GM19455 (cell line): ENCODE data around the gene KIF9.
"Not testable (repeated sequence)": the region's sequence is repeated elsewhere in the genome, so short reads cannot be mapped to it uniquely, and the experiment has no call there.

Source experiments
- ATAC-seq: cut with Tn5 transposase; IDR thresholded peaks from one replicate; pipeline ENCODE4 v1.9.1; 2021; ENCODE audit not compliant: unreplicated experiment

The KIF9 gene

GRCh38 chr3:47251689-47252088, 30.9 kb downstream of the KIF9 start:
- no peak for ATAC-seq

- ATAC-seq: not testable (repeated sequence)
Observed at GRCh38 chr3:47251085-47251484, 31.5 kb downstream of the KIF9 start.

- ATAC-seq: no peak
Observed at GRCh38 chr3:47250309-47251060, 32.1 kb downstream of the KIF9 start.

- ATAC-seq: no peak
Observed at GRCh38 chr3:47247131-47248064, 35.2 kb downstream of the KIF9 start.

- ATAC-seq: no peak
Observed at GRCh38 chr3:47245271-47245670, 37.3 kb downstream of the KIF9 start.

GRCh38 chr3:47244531-47245100, 38.0 kb downstream of the KIF9 start:
- ATAC-seq: no peak

- no peak for ATAC-seq
Observed at GRCh38 chr3:47243419-47244147, 39.0 kb downstream of the KIF9 start.

GRCh38 chr3:47239929-47240328, 42.7 kb downstream of the KIF9 start:
- no peak for ATAC-seq

GRCh38 chr3:47238017-47238416, 44.6 kb downstream of the KIF9 start:
- no peak for ATAC-seq

- peak; percentile 59 for ATAC-seq
Observed at GRCh38 chr3:47228088-47228487, 54.5 kb downstream of the KIF9 start.

- peak; percentile 58 for ATAC-seq
Observed at GRCh38 chr3:47227678-47228077, 54.9 kb downstream of the KIF9 start.

- no peak for ATAC-seq
Observed at GRCh38 chr3:47225310-47225906, 57.2 kb downstream of the KIF9 start.

- ATAC-seq: no peak
Observed at GRCh38 chr3:47223755-47224154, 58.8 kb downstream of the KIF9 start.

- no peak for ATAC-seq
Observed at GRCh38 chr3:47221798-47222197, 60.8 kb downstream of the KIF9 start.

- no peak for ATAC-seq
Observed at GRCh38 chr3:47210863-47211405, 71.7 kb downstream of the KIF9 start.

GRCh38 chr3:47206022-47206421, 76.6 kb downstream of the KIF9 start:
- ATAC-seq: not testable (repeated sequence)

- ATAC-seq: no peak
Observed at GRCh38 chr3:47204875-47205274, 77.7 kb downstream of the KIF9 start.

GRCh38 chr3:47202542-47202941, 80.1 kb downstream of the KIF9 start:
- no peak for ATAC-seq

GRCh38 chr3:47197287-47197686, 85.3 kb downstream of the KIF9 start:
- no peak for ATAC-seq

GRCh38 chr3:47194994-47195393, 87.6 kb downstream of the KIF9 start:
- no peak for ATAC-seq
